ENCODE measurements around the gene HCFC1.
A peak's percentile ranks its signal among the peaks of the same experiment; 100 is the strongest.

Gene HCFC1

GRCh38 chrX:153971450-153972367 lies at the start of gene HCFC1:
Gene HCFC1, minus strand, starts transcription at chrX:153971818. Its CDS starts 978 bp downstream, at chrX:153970840.
- peak; percentile 87 for DNase-seq

GRCh38 chrX:154021131-154021611 lies 49.6 kb upstream of the HCFC1 start:
- DNase-seq = no peak

- no peak for DNase-seq
These were observed 49.0 kb upstream of the HCFC1 start for GRCh38 chrX:154020536-154021115.

GRCh38 chrX:154019633-154020528 lies 48.3 kb upstream of the HCFC1 start, which contains the start of gene IRAK1:
Gene IRAK1, minus strand, starts transcription at chrX:154019902. Its CDS starts 90 bp downstream, at chrX:154019812.
- peak; percentile 37 for DNase-seq

- DNase-seq = no peak
These were observed 47.5 kb upstream of the HCFC1 start for GRCh38 chrX:154019061-154019621.

GRCh38 chrX:154018518-154019060 lies 47.0 kb upstream of the HCFC1 start:
- no peak for DNase-seq

- DNase-seq = no peak
These were observed 46.3 kb upstream of the HCFC1 start for GRCh38 chrX:154017766-154018517.

GRCh38 chrX:154016366-154017076 lies 44.9 kb upstream of the HCFC1 start:
- no peak for DNase-seq

GRCh38 chrX:154015581-154016264 lies 44.1 kb upstream of the HCFC1 start:
- DNase-seq = no peak

- no peak for DNase-seq
These were observed 43.1 kb upstream of the HCFC1 start for GRCh38 chrX:154014429-154015380.

- peak; percentile 47 for DNase-seq
These were observed 42.2 kb upstream of the HCFC1 start for GRCh38 chrX:154013614-154014360.

GRCh38 chrX:154013001-154013421 lies 41.4 kb upstream of the HCFC1 start:
- no peak for DNase-seq

- no peak for DNase-seq
These were observed 40.8 kb upstream of the HCFC1 start for GRCh38 chrX:154012336-154012991.

- no peak for DNase-seq
These were observed 40.0 kb upstream of the HCFC1 start for GRCh38 chrX:154011376-154012335.

GRCh38 chrX:154010330-154011087 lies 38.9 kb upstream of the HCFC1 start:
- no peak for DNase-seq

- no peak for DNase-seq
These were observed 36.9 kb upstream of the HCFC1 start for GRCh38 chrX:154008521-154008920.
